Thyroid gland (tissue), 4 donors: Measurements from ENCODE around the gene PRTFDC1.

ENCODE experiments used
- POLR2A ChIP-seq, 2 donors: fragments of 450-650 bp; IDR thresholded peaks; one replicate each; pipeline ENCODE4 v1.6.1; 2017; ENCODE audit warnings: antibody characterized with exemption in 2 of 2, mild to moderate bottlenecking in 2 of 2, moderate library complexity in 1 of 2
- TF ChIP-seq, protein P1 (sequence below), 6 experiments: fragments of 200-600 bp in 3 of 6; fragments of 450-650 bp in 3 of 6; sonication (generic) in 3 of 6; IDR thresholded peaks; one replicate each; pipeline ENCODE4 v1.5.1; 2016 to 2019; ENCODE audit warnings: antibody characterized with exemption in 6 of 6, mild to moderate bottlenecking in 2 of 6, inconsistent platforms in 1 of 6, moderate library complexity in 1 of 6

DNA sequence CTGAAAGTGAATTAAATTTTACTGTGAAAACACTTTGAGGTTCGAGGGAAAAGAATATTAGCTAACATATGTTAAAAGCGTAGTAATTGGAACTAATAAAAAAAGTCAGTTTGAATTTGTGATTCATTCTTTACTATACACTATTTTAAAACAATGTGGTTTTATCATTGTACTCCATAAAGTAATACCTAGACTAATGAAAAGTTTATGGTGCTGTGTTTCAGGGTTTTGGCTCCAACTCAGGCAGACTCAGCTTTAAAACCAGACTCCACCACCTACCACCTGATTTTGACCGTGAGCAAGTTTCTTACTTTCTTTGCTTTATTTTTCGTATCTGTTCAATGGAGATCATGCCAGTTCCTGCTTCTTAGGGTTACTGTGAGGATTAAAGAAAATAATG lies 9.2 kb upstream of the PRTFDC1 start:
- TF ChIP-seq, protein P1, sequence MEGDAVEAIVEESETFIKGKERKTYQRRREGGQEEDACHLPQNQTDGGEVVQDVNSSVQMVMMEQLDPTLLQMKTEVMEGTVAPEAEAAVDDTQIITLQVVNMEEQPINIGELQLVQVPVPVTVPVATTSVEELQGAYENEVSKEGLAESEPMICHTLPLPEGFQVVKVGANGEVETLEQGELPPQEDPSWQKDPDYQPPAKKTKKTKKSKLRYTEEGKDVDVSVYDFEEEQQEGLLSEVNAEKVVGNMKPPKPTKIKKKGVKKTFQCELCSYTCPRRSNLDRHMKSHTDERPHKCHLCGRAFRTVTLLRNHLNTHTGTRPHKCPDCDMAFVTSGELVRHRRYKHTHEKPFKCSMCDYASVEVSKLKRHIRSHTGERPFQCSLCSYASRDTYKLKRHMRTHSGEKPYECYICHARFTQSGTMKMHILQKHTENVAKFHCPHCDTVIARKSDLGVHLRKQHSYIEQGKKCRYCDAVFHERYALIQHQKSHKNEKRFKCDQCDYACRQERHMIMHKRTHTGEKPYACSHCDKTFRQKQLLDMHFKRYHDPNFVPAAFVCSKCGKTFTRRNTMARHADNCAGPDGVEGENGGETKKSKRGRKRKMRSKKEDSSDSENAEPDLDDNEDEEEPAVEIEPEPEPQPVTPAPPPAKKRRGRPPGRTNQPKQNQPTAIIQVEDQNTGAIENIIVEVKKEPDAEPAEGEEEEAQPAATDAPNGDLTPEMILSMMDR (IDR thresholded peaks at IDR 0.05): no peak
- TF ChIP-seq POLR2A (IDR thresholded peaks at IDR 0.05): no peak
